CD4-positive, alpha-beta T cell treated with Interleukin-15 for 1 hour (primary cell): ENCODE results near the gene PGS1.

Experiments used
- DNase-seq: peaks from one replicate; pipeline ENCODE4 v3.0.0-alpha.2; 2020

The PGS1 gene

DNA sequence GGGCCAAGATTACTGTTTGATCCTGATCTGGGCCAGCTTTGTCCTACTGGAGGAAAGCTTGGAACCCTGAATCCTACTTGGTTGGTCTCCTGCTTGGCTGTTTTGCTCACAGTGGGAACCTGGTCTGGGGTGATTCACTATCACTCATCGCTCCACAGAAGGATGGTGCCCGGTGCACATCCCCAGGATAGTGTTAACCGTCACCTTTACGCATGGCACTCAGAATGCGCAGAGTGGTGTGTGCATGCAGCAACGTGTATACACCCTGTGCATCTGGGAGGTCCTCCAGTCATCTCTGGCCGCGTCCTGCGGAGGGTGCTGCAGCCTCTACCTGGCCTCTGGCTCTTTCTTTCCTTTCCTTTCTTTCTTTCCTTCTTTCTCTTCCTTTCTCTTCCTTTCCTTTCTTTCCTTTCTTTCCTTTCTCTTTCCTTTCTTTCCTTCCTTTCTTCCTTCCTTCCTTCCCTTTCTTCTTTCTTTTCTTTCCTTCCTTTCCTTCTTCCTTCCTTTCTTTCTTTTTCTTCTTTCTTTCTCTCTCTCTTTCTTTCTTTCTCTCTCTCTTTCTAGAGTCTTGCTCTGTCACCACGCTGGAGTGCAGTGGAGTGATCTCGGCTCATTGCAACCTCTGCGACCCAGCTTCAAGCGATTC, 31.7 kb upstream of the PGS1 start:
- DNase-seq: no peak

GRCh38 chr17:78347453-78347852, 31.0 kb upstream of the PGS1 start:
- DNase-seq: no peak

GRCh38 chr17:78348055-78348770, 30.2 kb upstream of the PGS1 start:
- DNase-seq: no peak

DNA sequence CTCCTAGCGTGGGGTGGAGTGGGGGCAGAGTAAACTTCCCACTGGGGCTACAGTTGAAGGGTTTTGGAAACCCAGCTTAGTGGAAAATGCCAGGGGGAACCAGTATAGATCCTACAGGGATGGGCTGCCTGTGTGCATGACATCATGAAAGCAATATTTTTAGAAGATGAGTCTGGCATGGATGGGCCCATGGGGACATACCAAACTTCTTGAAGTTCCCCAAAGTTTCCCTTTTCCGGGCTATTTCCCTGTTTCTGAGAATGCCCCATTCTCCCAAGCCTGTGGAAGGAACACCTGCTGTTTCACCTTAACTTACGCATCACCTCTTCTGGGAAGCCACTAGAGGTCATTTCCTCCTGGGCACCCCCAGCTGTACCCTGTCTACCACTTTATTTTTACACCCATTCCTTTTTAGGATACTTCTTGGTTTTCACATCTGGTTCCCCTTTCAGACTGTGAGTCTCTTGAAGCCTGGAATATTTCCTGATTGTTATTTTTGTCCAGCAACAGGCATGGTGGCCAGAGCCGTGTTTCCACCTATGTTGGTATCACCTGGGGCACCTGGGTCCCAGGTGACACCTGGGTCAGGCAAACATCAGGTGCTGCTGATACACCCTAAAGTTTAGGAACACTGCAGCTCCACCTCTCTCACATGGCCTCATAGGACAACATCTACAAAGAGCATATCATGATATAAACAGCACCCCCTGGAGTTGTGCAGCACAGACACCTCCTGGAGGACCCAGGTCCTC, 28.4 kb upstream of the PGS1 start:
- no peak for DNase-seq

GRCh38 chr17:78351449-78352006, 26.9 kb upstream of the PGS1 start:
- DNase-seq: no peak

- no peak for DNase-seq
These were observed 24.6 kb upstream of the PGS1 start for GRCh38 chr17:78353834-78354233.

DNA sequence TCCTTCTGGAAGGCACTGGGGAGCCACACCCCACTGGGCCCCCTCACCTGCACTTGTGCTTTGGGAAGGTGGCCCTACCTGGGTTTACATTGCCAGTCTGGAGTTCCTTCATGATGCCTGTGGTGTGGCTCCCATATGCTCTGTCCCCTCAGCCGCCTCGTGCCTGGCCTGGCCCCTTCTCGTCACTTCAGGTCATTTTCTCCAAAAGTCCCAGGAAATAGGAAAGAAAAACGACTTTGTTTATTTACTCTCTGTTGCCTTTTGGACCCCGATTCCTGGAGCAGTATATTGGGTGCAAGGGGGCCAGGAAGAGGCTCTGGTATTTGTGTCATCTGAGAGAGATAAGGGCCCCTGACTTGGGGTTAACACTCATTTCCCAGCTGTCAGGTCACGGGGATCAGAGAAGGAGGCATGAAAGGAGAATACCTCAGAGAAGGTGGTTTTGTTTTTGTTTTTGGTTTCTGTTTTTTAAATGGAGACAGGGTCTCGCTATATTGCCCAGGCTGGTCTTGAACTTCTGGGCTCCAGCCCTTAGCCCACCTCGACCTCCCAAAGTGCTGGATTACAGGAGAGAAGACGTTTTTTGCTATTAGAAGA, 23.3 kb upstream of the PGS1 start:
- DNase-seq: no peak

DNA sequence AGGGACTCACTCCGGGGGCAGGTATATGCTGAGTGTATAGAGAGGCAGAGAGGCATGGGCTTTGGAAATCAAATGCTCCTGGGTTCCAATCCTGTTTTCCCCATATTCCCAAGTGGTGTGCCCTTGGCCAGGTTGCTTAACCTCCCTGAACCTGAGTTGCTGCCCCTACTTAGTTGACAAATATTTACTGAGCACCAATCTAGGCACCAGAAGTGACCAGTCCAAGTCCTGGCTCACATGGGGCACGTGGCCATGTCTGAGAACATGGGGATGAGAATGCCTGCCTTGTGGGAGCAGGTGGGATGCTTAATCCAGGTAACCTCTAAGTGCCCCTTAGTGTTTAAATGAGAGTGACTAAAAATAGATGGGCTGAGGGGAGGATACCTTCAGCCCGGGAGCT, 22.7 kb upstream of the PGS1 start:
- no peak for DNase-seq

DNA sequence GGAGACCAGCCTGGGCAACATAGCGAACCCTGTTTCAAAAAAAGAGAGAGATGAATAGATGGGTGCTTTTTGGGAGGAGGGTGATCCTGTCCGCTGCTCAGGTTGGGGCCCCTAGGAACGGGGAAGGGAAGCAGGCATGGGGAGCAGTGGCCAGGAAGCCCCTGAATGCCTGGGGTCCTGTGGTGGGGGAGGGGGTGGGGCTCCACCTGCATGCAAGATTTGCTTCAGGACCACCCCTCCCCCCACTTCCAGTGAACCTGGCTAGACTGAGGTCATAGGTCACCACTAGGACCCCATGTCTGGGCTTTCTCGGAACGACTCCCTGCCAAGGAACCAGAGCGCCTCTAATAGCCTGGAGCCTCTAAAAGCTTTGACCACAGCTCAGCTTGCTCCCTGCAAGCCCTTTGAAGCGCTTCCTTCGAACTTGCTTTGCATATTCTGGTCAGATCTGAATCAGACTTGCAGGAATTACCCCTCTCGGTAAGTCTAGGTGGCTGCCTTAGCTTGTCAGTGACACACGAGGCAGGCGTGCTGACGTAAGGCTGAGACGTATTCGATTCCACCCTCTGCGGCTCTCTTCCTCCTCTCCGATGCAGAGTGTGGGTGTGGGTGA, 22.2 kb upstream of the PGS1 start:
- peak; percentile 96 for DNase-seq

GRCh38 chr17:78357177-78357586, 21.3 kb upstream of the PGS1 start:
- DNase-seq: no peak

DNA sequence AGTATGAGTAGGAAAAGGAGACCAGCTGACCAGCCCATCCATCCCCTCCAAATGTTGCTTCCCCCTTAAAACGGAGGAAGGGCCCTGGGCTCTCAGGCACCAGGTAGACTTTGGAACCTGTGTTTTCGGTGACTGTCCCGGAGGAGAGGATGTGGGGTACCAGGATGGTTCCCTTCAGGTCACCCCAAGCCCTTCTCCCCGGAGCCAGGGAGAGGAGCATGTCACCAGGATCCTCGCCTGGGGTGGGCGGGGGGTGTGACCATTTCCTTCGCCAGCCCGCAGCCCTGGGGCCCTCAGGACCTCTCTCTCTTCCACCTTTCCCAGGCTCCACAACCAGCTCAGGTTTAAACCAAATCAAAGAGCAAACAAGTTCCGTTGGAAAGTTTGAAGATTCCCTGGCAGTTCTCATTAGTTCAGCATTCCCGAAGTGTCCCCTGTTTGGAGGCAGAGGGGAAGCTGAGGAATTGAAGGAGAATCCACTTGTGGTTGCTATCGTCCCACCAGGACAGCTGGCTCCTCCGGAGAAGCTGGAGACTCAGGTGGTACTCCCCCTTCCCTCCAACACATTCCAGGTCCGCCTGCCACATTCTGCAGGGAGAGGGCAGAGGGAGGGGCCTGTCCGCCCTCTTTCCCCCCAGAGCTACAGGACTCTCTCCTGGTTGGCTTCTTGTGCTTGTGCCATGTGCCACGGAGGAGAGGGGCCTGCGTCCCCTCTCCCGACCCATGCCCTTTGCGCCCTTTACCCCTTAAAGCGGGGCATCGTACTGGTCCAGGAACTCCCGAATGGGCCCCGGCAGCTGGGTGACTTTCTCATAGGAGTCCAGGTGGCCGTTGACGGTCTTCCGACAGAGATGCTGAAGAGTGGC, 20.5 kb upstream of the PGS1 start:
- DNase-seq: no peak

- DNase-seq: no peak
These were observed 19.7 kb upstream of the PGS1 start for GRCh38 chr17:78358538-78359320.

GRCh38 chr17:78359321-78359996, 19.0 kb upstream of the PGS1 start:
- no peak for DNase-seq

DNA sequence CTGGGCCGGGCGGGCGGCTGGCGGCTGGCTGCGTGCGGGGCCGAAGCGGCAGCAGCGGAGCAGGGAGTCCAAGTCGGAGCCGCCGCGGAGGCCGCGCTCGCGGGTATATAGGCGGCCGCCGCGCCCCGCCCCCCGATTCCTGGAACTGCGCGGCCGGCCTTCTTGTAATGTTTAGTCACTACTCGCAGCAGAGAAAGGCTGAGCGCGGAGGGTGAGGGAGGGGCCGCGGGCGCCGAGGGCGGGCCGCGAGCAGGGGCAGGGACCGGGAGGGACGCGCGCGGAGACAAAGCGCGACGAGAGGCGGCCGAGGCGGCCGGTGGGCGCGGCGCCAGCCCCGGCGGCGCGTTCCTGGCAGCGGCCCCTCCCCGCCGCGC, 18.5 kb upstream of the PGS1 start, which contains the start of gene SOCS3:
SOCS3 (minus strand) TSS at position 81 of the 374 bp plus-strand sequence. CDS start 982 bp downstream, outside the sequence.
- peak; percentile 98 for DNase-seq

DNA sequence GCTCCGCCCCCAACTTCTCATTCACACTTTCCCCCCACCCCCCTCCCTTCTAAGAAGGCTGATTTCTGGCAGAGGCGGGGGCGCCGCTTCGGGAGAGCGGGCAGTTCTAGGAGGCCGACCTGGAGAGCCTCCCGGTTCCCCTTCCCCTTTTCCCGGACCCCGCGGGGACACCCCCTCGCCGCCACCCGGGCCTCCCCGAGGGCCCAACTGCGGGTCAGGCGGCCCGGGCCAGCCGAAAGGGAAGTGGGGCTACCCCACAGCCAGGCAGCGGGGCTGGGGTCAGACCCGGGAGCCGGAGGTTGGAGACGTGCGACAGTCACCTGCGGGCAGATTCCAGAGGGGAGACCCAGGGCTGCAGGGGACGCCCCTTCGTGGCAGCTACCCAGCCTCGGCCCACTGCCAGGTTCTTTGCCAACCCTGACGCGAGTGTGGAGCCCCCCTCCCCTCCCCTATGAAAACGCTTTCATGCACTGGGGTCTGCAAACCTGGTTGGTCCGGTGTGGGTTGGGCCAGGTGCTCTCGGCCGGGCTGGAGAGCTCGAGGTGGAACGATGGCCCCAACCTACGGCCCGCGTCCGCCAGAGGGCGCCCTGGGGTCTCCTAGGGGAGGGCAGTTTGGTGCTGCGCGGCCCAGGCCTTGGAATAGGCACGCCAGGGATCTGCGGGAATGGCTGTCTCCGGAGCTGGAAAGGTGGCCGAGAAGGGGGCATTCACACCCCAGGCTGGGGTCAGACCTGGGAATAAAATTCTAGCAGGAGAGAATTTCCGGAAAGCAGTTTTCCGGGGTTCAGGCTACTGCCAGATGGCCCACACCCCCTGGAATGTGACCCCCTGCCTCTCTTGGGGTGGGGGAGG, 17.9 kb upstream of the PGS1 start:
- DNase-seq: peak; percentile 84

GRCh38 chr17:78361225-78361701, 17.2 kb upstream of the PGS1 start:
- no peak for DNase-seq

- DNase-seq: no peak
These were observed 16.2 kb upstream of the PGS1 start for GRCh38 chr17:78362232-78362631.

GRCh38 chr17:78362671-78363070, 15.8 kb upstream of the PGS1 start:
- no peak for DNase-seq
